ENCODE data around the gene RIPOR1. TPM values are rescaled to one million over a fixed set of nuclear protein-coding genes. Genes with fewer than 3 reads are reported as not detected.
A peak's percentile ranks its signal among the peaks of the same experiment; 100 is the strongest.

The RIPOR1 gene
- total and polyA plus RNA-seq, 2 experiments from 2014 or later = 7.6 to 22.4 TPM

GRCh38 chr16:67534431-67534830 is 5.8 kb downstream of the RIPOR1 start:
- Histone ChIP-seq H2AFZ (no peak overlapping the region), H3K27me3 (ENCODE audit: insufficient read depth) (peaks cover 100% of the 10 kb centered on the region), H3K79me2 (replicated peaks; ENCODE audit: insufficient read depth) (no peaks in the 10 kb centered on the region), H3F3A (replicated peaks; ENCODE audit: low read depth) (0 out of 2 replicates have a peak, but pooled peaks cover 7% of the 10 kb centered on the region), H3K4me2 (no peak overlapping the region), H4K20me1 (replicated peaks; ENCODE audit: insufficient read depth) (peaks cover 7% of the 10 kb centered on the region; the same call in 1 of the 2 replicates), H3K9me2 (ENCODE audit: insufficient read depth) (no peaks in the 10 kb centered on the region), H3K27ac (ENCODE audit: low read depth) (no peak overlapping the region), H3K4me3 (no peak overlapping the region), H3K4me1 (ENCODE audit: insufficient read depth) (no peaks in the 10 kb centered on the region; the same call in 1 of the 2 replicates), H3K36me3 (ENCODE audit: insufficient read depth) (no peaks in the 10 kb centered on the region)
- DNase-seq (ENCODE audit: low spot score) (no peak), ATAC-seq (no peak)
- Mint-ChIP-seq H3K36me3 (ENCODE audit: low read depth) (no peaks in the 10 kb centered on the region), H3K4me3 (no peak overlapping the region), H3K27me3 (ENCODE audit: insufficient read depth, low read depth, poor library complexity) (peaks cover 92% of the 10 kb centered on the region), H3K9me3 (no peaks in the 10 kb centered on the region; the same call in 2 of the 3 replicates), H3K27ac (no peak overlapping the region), H3K4me1 (peaks cover 19% of the 10 kb centered on the region)
- no peak for TF ChIP-seq ZNF114 (CRISPR knock-in tag; IDR thresholded peaks at IDR 0.05)
- 0 out of 4 replicates have a peak, but pooled peaks of 1 of the 2 experiments have one; percentile 23 for TF ChIP-seq CTCF (conservative IDR thresholded peaks at IDR 0.05; ENCODE audit: low read depth in 2 of 2)
- no peak for TF ChIP-seq STAT1 (IDR thresholded peaks at IDR 0.05; ENCODE audit: unreplicated experiment)

GRCh38 chr16:67535201-67535600 is 6.6 kb downstream of the RIPOR1 start:
- TF ChIP-seq JUNB (IDR thresholded peaks at IDR 0.05; ENCODE audit: unreplicated experiment) = no peak
- no peak for TF ChIP-seq CTCF (conservative IDR thresholded peaks at IDR 0.05; ENCODE audit: low read depth in 2 of 2)
- Mint-ChIP-seq H3K27ac (no peak overlapping the region), H3K27me3 (ENCODE audit: insufficient read depth, low read depth, poor library complexity) (peaks cover 94% of the 10 kb centered on the region), H3K4me1 (peaks cover 18% of the 10 kb centered on the region), H3K36me3 (ENCODE audit: low read depth) (no peaks in the 10 kb centered on the region), H3K4me3 (no peak overlapping the region), H3K9me3 (no peaks in the 10 kb centered on the region; the same call in 2 of the 3 replicates)
- Histone ChIP-seq H3K4me2 (no peak overlapping the region), H3F3A (replicated peaks; ENCODE audit: low read depth) (0 out of 2 replicates have a peak, but pooled peaks cover 3% of the 10 kb centered on the region), H3K27ac (ENCODE audit: low read depth) (no peak overlapping the region), H3K27me3 (ENCODE audit: insufficient read depth) (peaks cover 100% of the 10 kb centered on the region), H3K9me2 (ENCODE audit: insufficient read depth) (no peaks in the 10 kb centered on the region), H3K79me2 (replicated peaks; ENCODE audit: insufficient read depth) (no peaks in the 10 kb centered on the region), H4K20me1 (replicated peaks; ENCODE audit: insufficient read depth) (peaks cover 7% of the 10 kb centered on the region; the same call in 1 of the 2 replicates), H2AFZ (no peak overlapping the region), H3K36me3 (ENCODE audit: insufficient read depth) (no peaks in the 10 kb centered on the region), H3K4me1 (ENCODE audit: insufficient read depth) (no peaks in the 10 kb centered on the region; the same call in 1 of the 2 replicates), H3K4me3 (no peak overlapping the region)
- no peak for DNase-seq (ENCODE audit: low spot score)
- no peak for ATAC-seq

GRCh38 chr16:67537270-67537635 is 8.6 kb downstream of the RIPOR1 start:
- H3K27ac ChIP-seq (ENCODE audit: low read depth) = no peak overlapping the region
- peak overlapping the region; percentile 77 for H3K4me3 ChIP-seq
- H3K27me3 Mint-ChIP-seq (ENCODE audit: insufficient read depth, low read depth, poor library complexity) = peaks cover 86% of the 10 kb centered on the region
- H3K4me1 Mint-ChIP-seq = peaks cover 19% of the 10 kb centered on the region
- DNase-seq (ENCODE audit: low spot score) (peak; percentile 69), ATAC-seq (peak; percentile 58)
- H3K27ac Mint-ChIP-seq = no peak overlapping the region
- TF ChIP-seq EZH2 (IDR thresholded peaks at IDR 0.05; ENCODE audit: low read depth, unreplicated experiment) (no peak), JUNB (IDR thresholded peaks at IDR 0.05; ENCODE audit: unreplicated experiment) (no peak), EZH2phosphoT487 (IDR thresholded peaks at IDR 0.05; ENCODE audit: unreplicated experiment) (no peak), ZNF114 (CRISPR knock-in tag; IDR thresholded peaks at IDR 0.05) (no peak), ETS1 (IDR thresholded peaks at IDR 0.05) (no peak), POLR2AphosphoS5 (IDR thresholded peaks at IDR 0.05; ENCODE audit: low read depth) (no peak)
- H3K4me3 Mint-ChIP-seq = peak overlapping the region; percentile 74
- no peaks in the 10 kb centered on the region; the same call in 2 of the 3 replicates for H3K9me3 Mint-ChIP-seq
- H3K36me3 Mint-ChIP-seq (ENCODE audit: low read depth) = peaks cover 10% of the 10 kb centered on the region
- no peaks in the 10 kb centered on the region for H3K9me2 ChIP-seq (ENCODE audit: insufficient read depth)
- peak overlapping the region; percentile 90 for H3K4me2 ChIP-seq
- peaks cover 4% of the 10 kb centered on the region; the same call in 1 of the 2 replicates for H4K20me1 ChIP-seq (replicated peaks; ENCODE audit: insufficient read depth)
- peaks cover 95% of the 10 kb centered on the region for H3K27me3 ChIP-seq (ENCODE audit: insufficient read depth)
- no peaks in the 10 kb centered on the region for H3K79me2 ChIP-seq (replicated peaks; ENCODE audit: insufficient read depth)
- peak overlapping the region; percentile 76 for H2AFZ ChIP-seq
- 0 out of 2 replicates have a peak, but pooled peaks cover 3% of the 10 kb centered on the region for H3F3A ChIP-seq (replicated peaks; ENCODE audit: low read depth)
- H3K4me1 ChIP-seq (ENCODE audit: insufficient read depth) = no peaks in the 10 kb centered on the region; the same call in 1 of the 2 replicates
- no peaks in the 10 kb centered on the region for H3K36me3 ChIP-seq (ENCODE audit: insufficient read depth)

Measured in GM23338 (cell line).